HG02885 (cell line): Measurements from ENCODE around the gene RAMP2.
"Not testable (repeated sequence)": the region's sequence is repeated elsewhere in the genome, so short reads cannot be mapped to it uniquely, and the experiment has no call there.

Experiments used
- ATAC-seq: cut with Tn5 transposase; IDR thresholded peaks from one replicate; pipeline ENCODE4 v1.9.1; 2021; ENCODE audit warnings: mild to moderate bottlenecking; ENCODE audit not compliant: unreplicated experiment, poor library complexity

Gene RAMP2

GRCh38 chr17:42767512-42767911, 6.5 kb downstream of the RAMP2 start:
- ATAC-seq, result no peak

- not testable (repeated sequence) for ATAC-seq
These were observed 7.0 kb downstream of the RAMP2 start for GRCh38 chr17:42768006-42768405.

- ATAC-seq, result not testable (repeated sequence)
These were observed 8.9 kb downstream of the RAMP2 start for GRCh38 chr17:42769964-42770363.

GRCh38 chr17:42772945-42773289, 11.9 kb downstream of the RAMP2 start:
- ATAC-seq, result no peak

- peak; percentile 71 for ATAC-seq
These were observed 12.4 kb downstream of the RAMP2 start, which contains the start of gene VPS25 for GRCh38 chr17:42773290-42774035. VPS25 (plus strand) TSS chr17:42773449; CDS start chr17:42773476, 27 bp downstream.

GRCh38 chr17:42774066-42774745, 13.2 kb downstream of the RAMP2 start:
- ATAC-seq, result no peak

GRCh38 chr17:42775534-42776098, 14.6 kb downstream of the RAMP2 start:
- no peak for ATAC-seq

GRCh38 chr17:42778570-42778969, 17.5 kb downstream of the RAMP2 start:
- ATAC-seq, result no peak

GRCh38 chr17:42779304-42779935, 18.4 kb downstream of the RAMP2 start:
- no peak for ATAC-seq

GRCh38 chr17:42779936-42780850, 19.2 kb downstream of the RAMP2 start, which contains the start of gene WNK4:
WNK4 (plus strand) TSS chr17:42780610; CDS start chr17:42780699, 89 bp downstream.
- ATAC-seq, result no peak

GRCh38 chr17:42780851-42781638, 20.0 kb downstream of the RAMP2 start:
- no peak for ATAC-seq

GRCh38 chr17:42781639-42782165, 20.7 kb downstream of the RAMP2 start:
- ATAC-seq, result no peak

GRCh38 chr17:42782166-42783061, 21.4 kb downstream of the RAMP2 start:
- ATAC-seq, result no peak

- ATAC-seq, result no peak
These were observed 22.2 kb downstream of the RAMP2 start for GRCh38 chr17:42783062-42783790.

- no peak for ATAC-seq
These were observed 22.7 kb downstream of the RAMP2 start for GRCh38 chr17:42783791-42784138.

- no peak for ATAC-seq
These were observed 23.4 kb downstream of the RAMP2 start for GRCh38 chr17:42784409-42784808.

- ATAC-seq, result no peak
These were observed 24.0 kb downstream of the RAMP2 start for GRCh38 chr17:42784811-42785592.
